ENCODE results near the gene TANGO6.

- TF ChIP-seq CTCF (IDR thresholded peaks at IDR 0.05) = no peak
- no peak for TF ChIP-seq POLR2A (IDR thresholded peaks at IDR 0.05)
- no peak for TF ChIP-seq EP300 (IDR thresholded peaks at IDR 0.05)
Observed at GRCh38 chr16:68833251-68833650, 10.1 kb upstream of the TANGO6 start.

Measured in ovary (tissue), 3 donors.